ENCODE data around the gene NTMT2. TPM values are rescaled to one million over a fixed set of nuclear protein-coding genes. Genes with fewer than 3 reads are reported as not detected.

The NTMT2 gene
- total RNA-seq, 1 donor from 2014 or later = not detected

DNA sequence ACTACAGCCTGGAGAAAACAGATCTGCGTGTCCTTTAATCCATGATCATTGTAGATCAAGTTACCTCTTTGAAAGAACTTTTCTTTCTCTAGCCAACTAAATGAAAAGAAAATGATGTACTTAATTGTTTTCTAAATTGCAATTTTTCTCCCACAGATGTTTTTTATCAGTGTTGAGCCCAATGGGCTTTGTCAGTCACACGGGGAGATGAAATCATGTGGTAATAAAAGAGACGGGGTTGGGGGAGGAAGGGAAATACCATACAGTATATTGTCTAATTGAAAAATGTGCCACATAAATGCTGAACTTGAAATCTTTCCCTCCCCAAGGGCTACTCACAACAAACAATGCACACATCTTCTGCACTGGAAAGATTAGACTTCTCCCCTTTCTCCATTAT lies 58.4 kb downstream of the NTMT2 start:
- Histone ChIP-seq H3K27me3 (ENCODE audit: control insufficient read depth, insufficient read depth, low read length) (no peaks in the 10 kb centered on the region), H3K4me3 (ENCODE audit: low read depth, low read length) (no peak overlapping the region), H3K36me3 (ENCODE audit: control insufficient read depth, insufficient read depth, low read length) (no peaks in the 10 kb centered on the region)
- DNase-seq (ENCODE audit: low read depth) (no peak), FAIRE-seq (no peak)
- TF ChIP-seq CTCF (IDR thresholded peaks at IDR 0.05; ENCODE audit: insufficient read depth, low read length, severe bottlenecking) = no peak

DNA sequence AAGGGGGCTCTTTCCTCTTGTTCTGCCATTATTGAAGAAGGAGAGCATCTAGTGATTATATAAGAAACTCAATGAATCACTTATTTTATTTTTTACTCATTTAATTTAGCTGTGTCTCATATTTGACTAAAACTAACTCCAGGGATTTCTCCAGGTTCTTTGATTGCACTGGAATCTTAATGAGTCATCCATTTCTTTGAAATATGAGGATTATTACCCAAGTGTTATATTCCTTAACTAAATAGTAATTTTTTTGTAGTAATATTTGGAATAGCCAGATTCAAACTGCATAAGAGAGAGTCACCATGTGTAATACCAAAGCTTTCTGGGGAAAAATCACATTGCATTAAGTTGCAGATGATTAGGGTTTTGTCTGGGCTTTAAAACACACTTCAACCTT lies 59.5 kb downstream of the NTMT2 start:
- Histone ChIP-seq H3K4me3 (ENCODE audit: low read depth, low read length) (no peak overlapping the region), H3K27me3 (ENCODE audit: control insufficient read depth, insufficient read depth, low read length) (no peaks in the 10 kb centered on the region), H3K36me3 (ENCODE audit: control insufficient read depth, insufficient read depth, low read length) (no peaks in the 10 kb centered on the region)
- FAIRE-seq (no peak), DNase-seq (ENCODE audit: low read depth) (no peak)
- TF ChIP-seq CTCF (IDR thresholded peaks at IDR 0.05; ENCODE audit: insufficient read depth, low read length, severe bottlenecking) = no peak

DNA sequence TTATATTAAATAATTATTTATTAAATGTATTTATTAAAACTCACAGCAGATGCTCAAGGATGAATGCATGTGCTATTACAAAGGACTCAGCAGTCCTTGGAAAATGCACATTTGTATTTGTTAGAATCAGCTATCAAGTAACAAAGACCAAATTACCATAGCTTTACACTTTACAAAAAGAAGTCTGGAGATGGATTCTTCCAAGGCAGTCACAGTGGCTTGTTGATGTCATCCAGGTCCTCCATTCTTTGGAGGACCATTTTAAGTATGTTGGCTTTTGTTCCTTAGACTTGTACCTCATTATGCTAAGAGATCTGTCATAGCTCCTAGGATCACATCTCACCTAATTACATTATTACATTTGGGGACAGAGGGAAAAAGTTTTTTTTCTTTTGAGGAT lies 63.4 kb downstream of the NTMT2 start:
- H3K36me3 ChIP-seq (ENCODE audit: control insufficient read depth, insufficient read depth, low read length) = no peaks in the 10 kb centered on the region
- no peak overlapping the region for H3K4me3 ChIP-seq (ENCODE audit: low read depth, low read length)
- no peaks in the 10 kb centered on the region for H3K27me3 ChIP-seq (ENCODE audit: control insufficient read depth, insufficient read depth, low read length)
- DNase-seq (ENCODE audit: low read depth) (no peak), FAIRE-seq (no peak)
- no peak for TF ChIP-seq CTCF (IDR thresholded peaks at IDR 0.05; ENCODE audit: insufficient read depth, low read length, severe bottlenecking)

- Histone ChIP-seq H3K4me3 (ENCODE audit: low read depth, low read length) (no peak overlapping the region), H3K27me3 (ENCODE audit: control insufficient read depth, insufficient read depth, low read length) (no peaks in the 10 kb centered on the region), H3K36me3 (ENCODE audit: control insufficient read depth, insufficient read depth, low read length) (no peaks in the 10 kb centered on the region)
- TF ChIP-seq CTCF (IDR thresholded peaks at IDR 0.05; ENCODE audit: insufficient read depth, low read length, severe bottlenecking) = no peak
- no peak for DNase-seq (ENCODE audit: low read depth)
- no peak for FAIRE-seq
These were observed 64.4 kb downstream of the NTMT2 start for GRCh38 chr1:170210142-170210541.

DNA sequence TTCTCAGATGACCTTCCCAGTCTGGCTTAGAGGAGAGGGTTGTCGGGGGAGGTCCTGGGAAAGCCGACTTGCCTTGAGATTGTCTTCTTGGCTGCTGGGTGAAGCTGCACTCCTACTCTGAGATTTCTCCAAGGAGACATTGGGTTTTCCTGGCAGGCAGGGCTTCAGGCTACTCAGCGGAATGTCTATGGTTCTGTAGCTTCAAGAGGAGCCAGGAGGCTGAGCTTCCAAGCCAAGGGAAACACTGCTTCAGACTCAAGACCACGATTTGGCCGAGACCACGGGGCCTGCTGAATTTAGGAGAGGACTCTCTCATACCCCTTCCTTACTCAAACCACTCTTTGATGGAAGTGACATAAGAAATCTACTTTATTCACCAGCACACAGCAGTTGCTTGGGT lies 67.8 kb downstream of the NTMT2 start:
- DNase-seq (ENCODE audit: low read depth) = no peak
- no peak for TF ChIP-seq CTCF (IDR thresholded peaks at IDR 0.05; ENCODE audit: insufficient read depth, low read length, severe bottlenecking)
- Histone ChIP-seq H3K36me3 (ENCODE audit: control insufficient read depth, insufficient read depth, low read length) (no peaks in the 10 kb centered on the region), H3K4me3 (ENCODE audit: low read depth, low read length) (no peak overlapping the region), H3K27me3 (ENCODE audit: control insufficient read depth, insufficient read depth, low read length) (no peaks in the 10 kb centered on the region)
- FAIRE-seq = no peak
